DMS 273 treated with DMSO at 0.1 percent for 48 hours (cell line): Measurements from ENCODE around the gene PPP1R9B.
A peak's percentile ranks its signal among the peaks of the same experiment; 100 is the strongest.

Experiments used
- DNase-seq: peaks from one replicate; lab custom pipeline; 2025; lab: John Stamatoyannopoulos, UW

The PPP1R9B gene

DNA sequence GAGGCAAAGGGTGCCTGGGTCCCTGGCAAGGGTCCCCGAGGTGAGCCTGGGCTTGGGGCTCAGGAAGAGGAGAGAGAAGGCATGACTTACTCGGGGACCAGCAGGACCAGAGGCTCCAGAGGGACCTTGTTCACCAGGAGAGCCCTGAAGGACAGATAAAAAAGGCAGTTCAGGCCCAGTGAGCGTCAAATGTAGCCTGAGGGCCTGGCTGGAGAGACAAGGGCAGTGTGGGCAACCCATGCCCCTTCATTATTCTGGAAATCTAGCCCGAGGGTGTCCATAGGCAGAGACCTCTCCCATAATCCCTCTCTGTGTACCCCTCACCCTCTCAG is 36.9 kb upstream of the PPP1R9B start:
- DNase-seq, result no peak

DNA sequence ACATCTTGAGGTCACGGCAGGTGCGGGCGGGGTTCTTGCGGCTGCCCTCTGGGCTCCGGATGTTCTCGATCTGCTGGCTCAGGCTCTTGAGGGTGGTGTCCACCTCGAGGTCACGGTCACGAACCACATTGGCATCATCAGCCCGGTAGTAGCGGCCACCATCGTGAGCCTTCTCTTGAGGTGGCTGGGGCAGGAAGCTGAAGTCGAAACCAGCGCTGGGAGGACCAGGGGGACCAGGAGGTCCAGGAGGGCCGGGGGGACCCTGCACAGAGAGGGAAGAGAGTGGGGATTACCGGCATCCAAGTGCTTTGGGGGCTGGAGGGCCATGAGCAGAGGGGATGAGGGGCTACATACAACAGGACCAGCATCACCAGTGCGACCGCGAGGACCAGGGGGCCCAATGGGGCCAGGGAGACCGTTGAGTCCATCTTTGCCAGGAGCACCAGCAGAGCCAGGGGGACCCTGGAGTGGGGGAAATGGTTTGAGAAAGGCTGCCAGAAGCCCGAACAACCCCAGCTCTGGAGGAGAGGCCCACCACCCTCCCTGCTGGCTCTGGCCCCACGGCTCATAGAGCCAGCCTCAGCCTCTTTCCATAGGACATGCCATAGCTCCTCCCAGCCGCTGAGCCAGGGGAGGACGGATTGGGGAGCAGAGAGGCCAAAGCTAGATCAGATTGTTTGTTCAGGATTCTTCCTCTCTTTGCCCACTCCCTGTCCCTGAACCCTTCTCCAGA is 36.4 kb upstream of the PPP1R9B start:
- DNase-seq, result no peak

DNA sequence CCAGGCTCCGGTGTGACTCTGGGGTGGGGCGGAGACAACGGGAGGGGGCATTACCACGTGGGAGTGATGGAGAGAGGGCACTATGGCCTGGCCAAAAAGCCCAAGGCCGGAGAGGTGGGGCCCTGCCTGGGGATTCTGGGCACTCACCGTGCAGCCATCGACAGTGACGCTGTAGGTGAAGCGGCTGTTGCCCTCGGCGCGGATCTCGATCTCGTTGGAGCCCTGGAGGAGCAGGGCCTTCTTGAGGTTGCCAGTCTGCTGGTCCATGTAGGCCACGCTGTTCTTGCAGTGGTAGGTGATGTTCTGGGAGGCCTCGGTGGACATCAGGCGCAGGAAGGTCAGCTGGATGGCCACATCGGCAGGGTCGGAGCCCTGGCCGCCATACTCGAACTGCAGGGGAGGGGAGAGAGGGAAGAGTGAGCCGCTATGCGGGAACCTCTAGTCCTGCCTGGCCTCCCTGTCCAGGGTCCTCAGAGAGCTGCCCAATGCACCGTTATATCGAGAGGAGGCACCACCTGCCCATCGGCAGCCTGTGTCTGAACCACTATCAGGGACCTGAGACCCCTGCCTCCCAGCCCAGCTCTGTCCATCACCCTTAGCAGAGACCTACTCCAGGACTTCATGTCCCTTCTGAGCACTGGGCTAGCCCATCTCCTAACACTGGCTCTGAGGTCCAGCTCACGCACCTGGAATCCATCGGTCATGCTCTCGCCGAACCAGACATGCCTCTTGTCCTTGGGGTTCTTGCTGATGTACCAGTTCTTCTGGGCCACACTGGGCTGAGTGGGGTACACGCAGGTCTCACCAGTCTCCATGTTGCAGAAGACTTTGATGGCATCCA is 35.4 kb upstream of the PPP1R9B start:
- DNase-seq, result no peak

DNA sequence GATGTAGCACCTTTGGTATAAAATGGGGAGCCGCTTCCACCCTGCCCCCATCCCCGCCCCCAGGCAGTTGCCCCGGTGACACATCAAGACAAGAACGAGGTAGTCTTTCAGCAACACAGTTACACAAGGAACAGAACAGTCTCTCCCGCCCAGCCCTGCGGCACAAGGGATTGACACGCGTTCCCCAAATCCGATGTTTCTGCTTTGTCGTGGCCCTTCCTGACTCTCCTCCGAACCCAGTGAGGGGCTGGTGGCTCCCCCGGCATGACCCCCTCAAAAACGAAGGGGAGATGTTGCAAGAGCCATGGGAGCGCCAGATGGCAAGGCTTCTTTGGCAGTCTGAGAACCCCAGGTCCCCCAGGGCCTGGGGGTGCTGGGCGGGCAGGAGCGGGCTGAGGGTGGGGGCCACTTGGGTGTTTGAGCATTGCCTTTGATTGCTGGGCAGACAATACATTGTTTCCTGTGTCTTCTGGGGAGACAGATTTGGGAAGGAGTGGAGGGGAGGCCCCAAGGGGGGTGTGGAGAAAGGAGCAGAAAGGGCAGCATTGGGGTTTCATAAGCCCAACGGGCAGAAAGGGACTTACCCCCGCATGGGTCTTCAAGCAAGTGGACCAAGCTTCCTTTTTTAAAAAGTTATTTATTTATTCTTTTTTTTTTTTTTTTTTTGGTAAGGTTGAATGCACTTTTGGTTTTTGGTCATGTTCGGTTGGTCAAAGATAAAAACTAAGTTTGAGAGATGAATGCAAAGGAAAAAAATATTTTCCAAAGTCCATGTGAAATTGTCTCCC is 34.3 kb upstream of the PPP1R9B start:
- DNase-seq, result no peak

DNA sequence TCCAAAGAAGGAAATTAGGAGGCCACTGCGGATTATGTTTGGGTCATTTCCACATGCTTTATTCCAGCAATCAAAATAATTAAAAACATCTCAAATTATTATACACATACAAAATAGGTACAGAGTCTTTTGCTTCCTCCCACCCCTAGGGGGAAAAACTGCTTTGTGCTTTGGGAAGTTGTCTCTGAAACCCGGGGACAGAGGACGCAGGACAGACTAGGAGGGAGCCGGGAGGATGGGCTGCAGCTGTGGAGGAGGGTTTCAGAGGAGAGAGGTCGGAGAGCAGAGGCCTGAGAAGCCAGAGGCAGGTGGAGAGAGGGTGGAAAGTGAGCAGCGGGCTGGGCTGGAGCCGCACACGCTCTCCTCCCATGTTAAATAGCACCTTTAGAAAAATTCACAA is 33.6 kb upstream of the PPP1R9B start:
- DNase-seq, result no peak

DNA sequence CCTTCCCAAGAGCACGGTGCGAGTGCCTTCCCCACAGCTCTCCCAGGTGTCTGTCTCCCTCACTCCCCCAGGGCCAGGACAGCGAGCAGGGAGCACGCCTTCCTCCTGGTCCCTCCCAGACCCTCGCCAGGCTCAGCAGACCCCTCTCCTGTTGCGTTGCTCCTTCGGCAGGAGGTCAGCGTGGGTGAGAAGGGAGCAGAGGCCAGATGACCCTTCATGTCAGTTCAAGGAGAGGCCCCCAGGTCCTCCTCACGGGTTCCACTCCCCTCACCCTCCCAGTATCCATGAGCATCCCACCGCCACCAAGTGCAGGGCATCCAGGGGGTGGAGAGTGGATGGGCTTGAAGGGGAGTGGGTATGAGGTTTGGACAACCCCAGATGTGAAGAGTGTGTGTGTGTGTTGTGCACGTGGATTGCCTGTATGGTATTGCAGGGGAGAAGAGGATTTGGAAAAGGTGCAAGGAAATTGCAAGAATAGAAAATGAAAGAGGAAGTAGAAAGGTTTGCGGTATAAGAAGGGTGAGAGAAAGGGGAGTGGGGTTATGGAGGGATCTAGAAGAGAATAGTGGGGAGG is 33.0 kb upstream of the PPP1R9B start:
- DNase-seq, result no peak

DNA sequence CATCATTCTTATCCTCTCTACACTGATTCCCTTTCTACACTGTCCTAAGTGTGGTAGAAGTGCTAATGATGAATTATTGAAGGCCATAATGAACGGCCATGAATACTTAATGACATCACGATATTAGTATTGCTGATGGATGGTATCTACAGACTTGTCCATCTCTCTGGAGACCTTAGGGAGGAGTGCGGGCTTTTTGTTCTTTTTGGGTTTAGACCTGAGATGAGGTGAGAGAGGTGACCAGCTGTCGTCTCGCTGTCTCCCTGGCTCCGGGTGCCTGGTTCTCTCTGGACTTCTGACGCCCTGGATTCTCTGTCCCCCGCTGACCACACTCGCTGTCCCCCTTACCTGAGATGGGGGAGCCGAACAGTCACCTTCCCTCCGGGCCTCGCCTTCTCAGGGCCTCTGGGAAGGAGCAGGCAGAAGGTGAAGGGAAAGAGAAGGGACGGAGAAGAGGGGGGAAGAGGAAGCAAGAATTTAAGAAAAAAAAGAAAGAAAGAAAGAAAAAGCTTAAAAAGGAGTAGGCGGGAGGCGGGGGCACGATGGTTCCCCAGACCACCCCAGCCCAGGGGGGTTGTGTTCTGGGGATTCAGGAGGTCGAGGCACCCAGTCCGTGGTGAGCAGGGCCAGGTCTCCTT is 32.4 kb upstream of the PPP1R9B start:
- DNase-seq, result no peak

DNA sequence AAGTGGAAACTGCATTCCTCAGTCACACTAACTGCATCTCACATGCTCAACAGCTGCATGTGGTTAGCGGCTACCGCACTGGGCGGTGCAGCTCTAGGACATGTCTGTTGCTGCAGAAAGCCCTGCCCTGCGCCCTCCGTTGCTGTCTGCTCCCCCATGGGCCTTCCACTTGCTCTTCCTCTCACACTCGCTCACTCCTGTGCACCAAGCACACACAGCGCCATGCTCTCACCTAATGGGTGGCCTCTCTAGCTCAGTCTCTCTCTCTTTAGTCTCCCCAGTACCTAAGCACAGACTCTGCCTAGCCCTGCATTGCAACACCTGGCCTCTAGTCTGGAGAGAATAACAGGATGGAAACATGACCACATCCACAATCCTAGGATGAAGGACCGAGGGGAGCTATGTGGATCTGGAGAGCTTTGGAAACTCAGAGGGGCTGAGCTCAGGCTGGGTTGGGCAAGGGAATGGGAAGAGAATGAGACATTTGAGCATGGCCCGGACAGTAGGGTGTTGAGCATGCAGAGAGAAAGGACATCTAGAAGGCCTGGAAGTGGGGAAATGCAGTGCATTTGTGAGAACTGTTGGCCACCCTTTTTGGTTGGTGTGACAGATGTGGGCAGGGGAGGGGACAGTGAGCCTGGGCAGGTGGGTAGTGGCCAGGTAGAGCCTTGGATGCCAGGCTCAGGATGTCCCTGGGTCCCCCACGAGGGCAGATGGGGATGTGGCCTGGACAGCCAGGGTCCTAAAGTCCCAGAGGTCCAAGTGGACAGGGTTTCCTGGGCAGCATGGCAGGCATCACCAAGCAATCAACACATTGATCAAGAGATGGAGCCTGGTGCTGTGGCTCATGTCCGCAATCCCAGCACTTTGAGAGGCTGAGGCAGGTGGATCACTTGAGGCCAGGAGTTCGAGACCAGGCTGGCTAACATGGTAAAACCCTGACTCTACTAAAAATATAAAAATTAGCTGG is 31.4 kb upstream of the PPP1R9B start:
- no peak for DNase-seq

DNA sequence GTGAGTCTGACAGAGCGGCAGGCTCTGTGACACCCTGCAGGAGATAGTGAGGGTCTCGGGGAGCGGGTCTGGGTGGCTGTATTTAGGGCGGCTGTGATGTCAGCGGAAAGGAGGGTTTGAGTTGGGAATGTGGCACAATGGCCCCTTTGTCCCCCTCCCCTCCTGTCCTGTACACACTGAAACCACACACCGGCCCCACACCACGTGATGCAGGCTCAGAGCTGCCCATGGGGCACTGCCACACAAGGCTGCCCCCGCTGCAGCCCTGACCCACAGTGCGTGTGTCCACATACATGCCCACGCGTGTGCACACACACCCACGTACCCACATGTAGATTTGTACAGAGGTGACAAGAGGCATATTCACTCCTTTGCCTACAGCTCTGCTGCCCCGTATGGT is 30.7 kb upstream of the PPP1R9B start:
- no peak for DNase-seq

DNA sequence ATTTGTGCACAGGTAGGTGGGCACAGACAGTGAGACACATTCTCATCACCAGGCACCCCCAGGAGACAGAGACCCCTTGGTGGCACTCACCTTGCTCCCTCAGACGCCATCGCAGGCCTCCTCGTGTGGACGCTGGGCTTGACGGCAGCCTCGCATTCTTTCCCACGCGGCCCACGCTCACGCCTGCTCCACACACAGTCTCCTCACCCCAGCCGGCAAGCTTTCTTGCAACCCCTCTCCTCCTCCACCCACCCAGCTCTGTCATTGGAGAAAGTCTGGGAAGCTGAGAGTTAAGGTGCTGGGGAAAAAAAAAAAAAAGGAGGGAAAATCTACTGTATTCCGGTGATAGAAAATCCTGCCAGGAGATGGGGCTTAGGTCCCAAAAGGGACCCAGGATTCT is 30.1 kb upstream of the PPP1R9B start:
- no peak for DNase-seq

DNA sequence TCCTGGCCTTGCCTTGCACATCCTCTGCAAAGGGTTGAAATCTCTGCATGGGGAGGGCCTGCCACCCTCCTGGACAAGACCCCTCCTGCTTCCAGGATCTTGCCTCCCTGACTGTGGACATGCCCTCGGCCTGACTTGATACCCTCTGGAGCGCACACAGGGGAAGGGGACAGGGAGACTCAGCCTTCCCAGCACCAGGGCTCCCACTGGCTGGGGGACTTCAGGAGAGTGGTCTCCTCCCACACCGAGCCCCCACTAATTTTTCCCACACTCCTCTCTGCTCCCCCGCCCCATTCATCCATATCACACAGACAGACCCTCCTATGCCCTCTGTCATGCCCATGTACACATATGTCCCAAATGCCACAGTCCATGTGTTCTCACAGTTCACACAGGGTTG is 29.6 kb upstream of the PPP1R9B start:
- no peak for DNase-seq

DNA sequence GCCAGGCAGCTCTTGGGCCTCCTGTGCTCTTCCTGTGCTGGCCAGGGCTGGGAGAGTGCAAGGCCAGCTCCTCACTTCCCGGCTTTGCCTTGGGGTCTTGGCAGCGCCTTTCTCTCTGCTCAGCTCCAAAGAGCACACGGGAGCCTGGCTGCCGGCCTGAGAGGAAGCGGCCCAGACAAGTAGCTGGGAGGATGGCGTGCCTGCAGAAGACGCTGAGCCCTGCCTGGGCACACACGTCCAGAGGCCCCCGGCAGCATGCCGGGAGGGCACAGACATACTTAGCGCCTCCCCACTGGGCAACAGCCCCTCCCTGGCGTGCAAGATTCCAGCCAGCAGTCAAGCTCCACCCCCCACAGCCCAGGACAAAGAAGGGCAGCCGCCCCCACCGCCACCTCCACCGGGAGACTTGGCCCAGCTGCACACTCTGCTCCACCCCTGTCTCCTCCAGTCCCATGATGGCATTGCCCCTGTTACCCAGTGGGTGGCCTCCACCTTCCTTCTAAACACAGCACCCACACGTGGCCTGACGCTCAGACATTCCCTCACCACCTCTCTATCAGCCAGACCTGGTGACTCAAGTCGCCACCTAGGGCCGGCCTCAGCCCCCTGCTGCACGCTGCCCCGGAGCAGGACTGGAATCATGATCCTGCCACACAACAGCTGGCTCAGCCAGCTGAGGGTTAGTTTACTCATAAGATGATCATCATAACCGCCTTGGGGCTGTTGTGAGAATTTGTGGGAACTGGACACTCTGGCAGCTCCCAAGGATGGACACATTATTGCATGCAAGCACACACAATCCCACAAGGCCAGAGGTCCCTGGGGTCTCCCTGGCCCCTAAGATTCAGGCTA is 27.7 kb upstream of the PPP1R9B start:
- peak; percentile 92 for DNase-seq

DNA sequence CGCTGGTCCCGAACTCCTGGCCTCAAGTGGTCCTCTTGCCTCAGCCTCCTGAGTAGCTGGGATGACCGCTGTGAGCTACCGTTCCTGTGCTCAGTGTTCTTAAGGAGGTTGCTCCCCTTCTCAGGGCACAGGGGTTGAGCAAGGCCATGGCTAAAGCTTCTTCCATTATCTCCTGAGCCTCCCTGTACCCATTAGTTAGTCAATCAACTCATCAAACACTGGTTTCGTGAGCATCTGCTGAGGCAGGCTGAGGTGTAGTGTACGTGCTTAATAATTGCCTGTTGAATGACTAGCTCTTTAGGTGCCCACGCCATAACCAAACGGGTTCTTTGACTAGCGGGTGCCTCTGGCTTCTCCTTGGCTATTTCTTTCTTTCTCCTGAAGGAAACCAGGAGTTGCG is 27.0 kb upstream of the PPP1R9B start:
- no peak for DNase-seq

DNA sequence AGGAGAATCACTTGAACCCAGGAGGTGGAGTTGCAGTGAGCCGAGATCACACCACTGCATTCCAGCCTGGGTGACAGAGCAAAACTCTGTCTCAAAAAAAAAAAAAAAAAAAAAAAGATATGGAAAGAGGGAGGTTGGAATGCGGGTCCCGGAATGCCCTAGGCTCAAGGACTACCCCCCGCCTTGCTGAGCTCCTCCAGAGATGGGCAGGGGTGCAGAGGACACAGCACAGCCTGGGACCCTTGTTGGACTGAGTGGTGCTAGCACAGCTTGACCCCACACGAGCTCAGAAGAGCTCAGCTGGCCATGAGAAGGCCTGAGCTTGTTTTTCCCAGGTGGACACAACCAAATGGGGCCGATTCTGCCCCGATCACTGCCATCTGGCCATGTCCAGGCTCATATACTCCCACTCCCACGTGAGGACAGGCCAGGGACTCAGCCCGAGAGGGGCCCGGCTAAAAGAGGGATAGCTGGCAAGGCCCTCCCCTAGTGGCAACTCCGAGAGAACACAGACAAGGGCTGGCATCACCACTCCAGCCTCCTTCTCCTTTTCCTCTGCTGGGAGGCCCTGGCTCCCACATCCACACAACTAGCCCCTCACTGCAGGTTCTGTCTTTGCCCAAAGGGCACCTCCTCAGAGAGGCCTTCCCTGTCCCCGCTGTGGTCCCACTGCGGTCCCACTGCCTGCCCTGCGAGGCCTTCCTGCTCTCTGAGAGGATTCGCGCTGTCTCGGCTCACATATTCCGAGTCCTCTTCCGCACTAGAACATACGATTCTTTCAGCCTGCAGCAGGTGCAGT is 26.3 kb upstream of the PPP1R9B start:
- DNase-seq, result no peak

DNA sequence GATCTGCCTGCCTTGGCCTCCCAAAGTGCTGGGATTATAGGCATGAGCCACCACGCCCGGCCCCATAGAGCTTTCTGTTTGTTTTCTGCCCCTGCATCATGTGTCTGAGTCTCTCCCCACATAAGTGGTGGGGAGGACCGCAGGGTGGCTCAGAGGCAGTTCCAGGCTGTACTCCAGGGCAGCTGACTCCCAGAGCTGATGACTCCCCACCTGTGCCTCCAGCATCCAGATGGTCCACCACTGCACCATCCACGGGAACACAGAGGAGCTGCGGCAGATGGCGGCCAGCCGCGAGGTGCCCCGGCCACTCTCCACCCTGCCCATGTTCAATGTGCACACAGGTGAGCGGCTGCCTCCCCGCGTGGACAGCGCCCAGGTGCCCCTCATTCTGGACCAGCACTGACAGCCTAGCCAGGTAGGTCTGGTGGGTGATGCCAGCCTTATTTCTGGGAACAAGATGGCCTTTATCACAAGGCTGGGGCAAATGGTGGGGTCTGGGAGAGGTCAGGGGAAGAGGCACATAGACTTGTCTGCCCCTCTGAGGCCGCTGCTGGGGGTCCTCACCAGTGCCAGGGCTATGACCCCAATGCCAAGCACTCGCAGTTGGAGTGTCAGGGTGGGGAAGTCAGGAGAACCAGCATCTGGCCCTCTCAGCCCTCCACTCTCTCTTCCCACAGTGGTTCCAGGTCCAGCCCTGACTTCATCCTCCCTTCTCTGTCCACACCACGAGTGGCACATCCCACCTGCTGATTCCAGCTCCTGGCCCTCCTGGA is 24.7 kb upstream of the PPP1R9B start:
- peak; percentile 16 for DNase-seq

DNA sequence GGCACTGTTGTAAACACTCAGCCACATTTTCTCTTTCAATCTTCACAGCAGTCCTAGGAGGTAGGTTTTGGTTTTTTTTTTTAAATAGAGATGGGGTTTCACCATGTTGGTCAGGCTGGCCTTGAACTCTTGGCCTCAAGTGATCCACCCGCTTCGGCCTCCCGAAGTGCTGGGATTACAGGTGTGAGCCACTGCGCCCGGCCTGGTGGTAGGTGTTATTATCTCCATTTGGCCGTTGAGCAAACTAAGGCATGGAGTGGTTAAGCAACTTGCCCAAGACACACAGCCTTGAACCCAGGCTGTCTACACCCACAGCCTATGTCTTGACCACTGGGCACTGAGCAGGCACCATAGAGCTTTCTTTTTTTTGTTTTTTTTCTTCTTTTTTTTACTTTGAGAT is 24.0 kb upstream of the PPP1R9B start:
- DNase-seq, result no peak

DNA sequence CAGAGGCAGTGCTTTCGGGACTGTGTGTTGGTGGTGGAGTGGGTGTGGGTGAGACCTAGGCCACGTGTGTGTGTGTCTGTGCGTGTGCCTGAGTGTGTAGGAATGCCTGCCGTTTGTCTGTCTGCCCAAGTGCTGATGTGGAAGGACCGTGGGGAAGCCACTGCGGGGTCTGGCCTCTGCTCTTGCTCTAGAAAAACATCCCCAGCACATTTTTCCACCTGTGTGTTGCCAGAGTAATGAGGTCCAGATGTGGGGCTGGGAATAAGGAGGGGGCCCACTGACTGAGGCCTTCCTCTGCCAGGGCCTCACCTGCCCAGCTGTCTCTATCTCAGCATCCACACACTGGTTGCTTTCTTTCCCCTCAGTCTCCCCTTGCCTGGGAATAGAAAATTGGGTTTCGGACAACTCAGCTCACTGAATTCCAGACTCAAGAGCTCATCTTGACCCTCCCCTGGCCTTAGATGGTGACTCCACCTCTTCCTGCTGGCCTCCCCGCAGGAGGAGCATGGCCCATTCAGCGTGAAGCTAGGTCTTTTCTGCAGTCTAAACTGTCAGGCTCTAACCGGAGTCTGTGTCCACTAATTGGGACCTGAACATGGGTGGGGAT is 23.0 kb upstream of the PPP1R9B start:
- DNase-seq, result no peak

DNA sequence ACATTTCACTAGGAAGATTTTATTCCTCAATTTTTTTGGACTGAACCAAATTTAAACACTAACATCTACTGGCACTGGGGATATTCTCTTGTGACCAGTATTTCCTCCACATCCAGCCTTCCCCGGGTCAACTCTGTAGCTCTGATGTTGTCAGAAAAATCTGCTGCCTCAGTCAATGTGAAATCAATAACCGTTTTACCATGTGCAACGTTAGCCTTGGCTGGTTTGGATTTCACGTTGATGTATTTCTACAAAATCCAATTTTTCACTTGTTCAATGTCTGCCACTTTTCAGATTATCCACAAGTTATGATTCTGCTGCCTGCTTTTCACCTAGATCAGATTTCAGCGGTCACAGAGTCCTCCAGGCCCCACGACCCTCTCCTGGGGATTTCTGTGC is 22.5 kb upstream of the PPP1R9B start:
- DNase-seq, result no peak
